ENCODE measurements around the gene MARK3. TPM values are rescaled to one million over a fixed set of nuclear protein-coding genes. Genes with fewer than 3 reads are reported as not detected.
A peak's percentile ranks its signal among the peaks of the same experiment; 100 is the strongest.

The MARK3 gene
- polyA plus RNA-seq, 1 donor: 157 TPM

DNA sequence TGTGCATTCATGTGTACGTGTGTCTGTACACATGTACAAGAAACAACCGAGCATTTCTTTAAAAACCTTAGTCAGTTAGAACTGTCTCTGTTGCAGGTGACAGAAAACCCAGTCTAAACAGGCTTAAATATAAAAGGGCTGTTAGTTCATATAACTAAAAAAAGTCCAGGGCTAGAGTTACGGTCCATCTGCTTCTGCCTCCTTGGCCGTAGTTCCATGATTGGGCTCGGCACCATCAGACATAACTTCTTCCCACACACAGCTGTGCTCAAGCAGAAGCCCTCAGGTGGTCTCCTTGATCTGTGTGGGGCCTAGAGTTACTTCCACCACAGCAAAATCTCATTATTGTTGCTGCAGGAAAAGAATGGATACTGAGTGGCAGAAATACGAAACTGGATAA is 102.9 kb downstream of the MARK3 start:
- no peak for DNase-seq

DNA sequence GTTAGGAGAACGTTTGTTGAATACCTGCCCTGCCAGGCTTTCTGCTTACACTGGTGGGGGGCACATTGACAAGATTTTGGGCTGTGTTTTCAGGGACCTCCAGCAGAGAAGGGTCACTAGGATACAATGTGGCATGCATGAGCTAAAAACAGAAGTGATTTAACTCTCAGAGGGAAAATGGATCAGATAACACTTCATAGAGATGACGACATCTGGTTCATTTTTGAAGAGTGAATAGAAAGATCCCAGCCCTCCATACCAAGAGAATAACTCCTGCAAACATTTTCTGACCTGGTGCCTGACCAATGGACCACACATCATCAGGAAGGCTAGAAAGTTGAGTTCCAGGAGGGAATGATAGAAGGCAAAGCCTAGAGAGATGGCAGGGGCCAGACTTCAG is 103.7 kb downstream of the MARK3 start:
- no peak for DNase-seq

DNA sequence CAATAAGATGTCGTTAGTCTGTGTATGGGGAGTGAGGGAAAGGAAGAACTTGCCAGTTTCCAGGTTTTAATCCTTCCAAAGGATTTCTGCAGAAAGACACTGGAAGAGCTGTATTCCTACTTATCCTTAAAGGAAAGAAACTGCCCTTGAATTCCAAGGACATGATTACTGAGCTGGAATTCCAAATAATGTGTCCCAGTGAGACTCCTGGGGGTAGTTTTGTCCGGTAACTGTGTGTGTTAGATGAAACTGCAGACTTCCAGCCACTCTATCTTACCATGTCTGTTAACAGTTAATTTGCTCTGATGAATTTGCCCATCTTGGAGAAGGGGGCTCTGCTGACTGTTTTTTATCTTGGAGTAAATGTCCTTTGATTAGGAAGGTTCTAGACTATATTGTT is 104.4 kb downstream of the MARK3 start:
- DNase-seq: no peak

DNA sequence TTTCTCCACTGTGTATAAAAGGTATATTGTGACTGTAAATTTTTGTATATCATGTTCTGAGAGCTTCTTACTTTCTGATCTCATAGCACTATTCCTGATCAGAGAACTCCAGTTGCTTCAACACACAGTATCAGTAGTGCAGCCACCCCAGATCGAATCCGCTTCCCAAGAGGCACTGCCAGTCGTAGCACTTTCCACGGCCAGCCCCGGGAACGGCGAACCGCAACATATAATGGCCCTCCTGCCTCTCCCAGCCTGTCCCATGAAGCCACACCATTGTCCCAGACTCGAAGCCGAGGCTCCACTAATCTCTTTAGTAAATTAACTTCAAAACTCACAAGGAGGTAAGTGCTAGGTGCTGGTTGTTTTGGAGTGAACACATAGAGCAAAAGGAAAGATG is 106.5 kb downstream of the MARK3 start:
- DNase-seq: no peak

DNA sequence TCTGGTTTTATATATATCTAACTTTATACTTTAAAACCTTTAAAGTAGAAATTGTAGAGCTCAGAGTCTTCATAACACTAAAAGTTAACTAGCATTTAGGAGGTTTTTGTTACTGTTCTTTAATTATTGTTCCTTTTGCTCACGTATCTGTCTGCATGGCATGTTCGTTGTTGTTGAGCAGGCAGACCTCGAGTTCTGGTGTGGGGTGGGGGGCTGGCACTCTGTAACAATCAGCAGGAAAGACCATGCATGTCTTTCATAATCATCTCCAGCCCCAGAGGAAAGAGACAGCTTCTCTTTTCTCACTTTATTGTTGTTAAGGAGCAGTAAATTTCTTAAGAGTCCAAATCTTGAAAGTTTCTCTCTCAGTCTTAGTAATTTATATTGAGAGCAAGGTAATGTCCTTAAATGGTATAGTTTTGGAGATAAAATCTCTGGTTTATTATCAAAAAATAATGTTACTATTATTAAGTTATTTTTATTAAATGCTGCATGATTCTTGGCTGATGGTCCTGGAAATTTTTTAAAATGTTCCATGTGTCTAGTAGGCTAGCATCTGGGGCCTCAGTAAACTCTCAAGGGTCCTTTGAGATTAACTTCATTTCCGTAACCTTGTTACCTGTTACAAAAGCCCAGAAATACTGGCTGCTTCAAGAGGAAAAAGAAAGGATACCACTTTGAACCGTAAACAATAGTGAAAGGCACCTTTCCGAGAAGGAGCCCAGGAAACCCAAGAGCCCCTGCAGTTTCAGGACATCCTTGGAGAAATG is 107.1 kb downstream of the MARK3 start:
- no peak for DNase-seq

DNA sequence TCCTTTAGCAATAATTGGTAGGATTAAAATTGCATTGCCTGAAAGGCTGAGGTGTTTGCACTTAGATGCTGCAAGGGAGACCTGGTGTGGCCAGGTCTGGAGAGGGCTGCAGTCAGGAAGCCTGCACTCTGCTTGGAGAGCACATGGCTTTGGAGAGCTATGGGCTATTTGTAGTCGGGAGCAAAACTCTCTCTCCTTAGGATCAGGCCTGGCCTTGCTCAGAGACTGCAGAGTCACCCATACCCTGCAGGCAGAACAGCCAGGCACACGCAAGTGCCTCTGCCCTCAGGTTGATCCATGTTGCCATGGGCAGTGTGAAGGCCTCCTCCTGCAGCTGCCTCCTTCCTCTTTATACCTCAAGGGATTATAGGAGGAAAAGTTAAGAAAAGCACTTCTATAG is 110.6 kb downstream of the MARK3 start:
- DNase-seq: no peak

DNA sequence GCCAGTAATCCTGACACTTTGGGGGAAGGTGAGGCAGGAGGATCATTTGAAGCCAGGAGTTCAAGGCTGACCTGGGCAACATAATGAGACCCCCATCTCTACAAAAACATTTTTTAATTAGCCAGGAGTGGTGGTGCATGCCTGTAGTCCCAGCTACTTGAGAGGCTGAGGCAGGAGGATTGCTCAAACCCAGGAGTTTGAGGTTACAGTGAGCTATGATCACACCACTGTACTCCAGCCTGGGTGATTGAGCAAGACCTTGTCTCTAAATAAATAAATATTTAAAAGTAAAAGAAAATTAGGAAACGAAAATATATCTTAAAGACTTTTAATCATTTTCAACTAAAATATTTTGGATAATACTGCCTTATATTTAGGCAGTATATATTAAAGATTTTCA is 111.6 kb downstream of the MARK3 start:
- DNase-seq: no peak

DNA sequence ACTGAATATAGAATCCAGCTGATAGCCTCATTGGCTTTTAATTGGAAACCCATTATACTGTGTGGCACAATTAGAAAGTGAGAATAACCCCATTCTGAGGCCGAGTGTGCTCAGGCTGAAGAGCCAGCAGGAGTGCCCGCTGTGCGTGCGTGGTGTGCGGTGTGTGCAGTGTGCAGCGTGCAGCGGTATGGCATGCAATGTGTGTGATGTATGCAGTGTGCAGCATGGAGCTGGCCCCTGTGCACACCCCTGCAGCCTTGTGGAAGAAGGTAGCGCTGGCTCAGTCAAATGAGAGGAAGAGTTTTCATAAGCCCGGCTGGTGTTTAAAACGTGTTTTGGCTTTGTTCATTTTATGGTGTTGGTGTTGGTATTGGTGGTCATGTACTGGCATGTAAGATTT is 114.5 kb downstream of the MARK3 start:
- DNase-seq: no peak

DNA sequence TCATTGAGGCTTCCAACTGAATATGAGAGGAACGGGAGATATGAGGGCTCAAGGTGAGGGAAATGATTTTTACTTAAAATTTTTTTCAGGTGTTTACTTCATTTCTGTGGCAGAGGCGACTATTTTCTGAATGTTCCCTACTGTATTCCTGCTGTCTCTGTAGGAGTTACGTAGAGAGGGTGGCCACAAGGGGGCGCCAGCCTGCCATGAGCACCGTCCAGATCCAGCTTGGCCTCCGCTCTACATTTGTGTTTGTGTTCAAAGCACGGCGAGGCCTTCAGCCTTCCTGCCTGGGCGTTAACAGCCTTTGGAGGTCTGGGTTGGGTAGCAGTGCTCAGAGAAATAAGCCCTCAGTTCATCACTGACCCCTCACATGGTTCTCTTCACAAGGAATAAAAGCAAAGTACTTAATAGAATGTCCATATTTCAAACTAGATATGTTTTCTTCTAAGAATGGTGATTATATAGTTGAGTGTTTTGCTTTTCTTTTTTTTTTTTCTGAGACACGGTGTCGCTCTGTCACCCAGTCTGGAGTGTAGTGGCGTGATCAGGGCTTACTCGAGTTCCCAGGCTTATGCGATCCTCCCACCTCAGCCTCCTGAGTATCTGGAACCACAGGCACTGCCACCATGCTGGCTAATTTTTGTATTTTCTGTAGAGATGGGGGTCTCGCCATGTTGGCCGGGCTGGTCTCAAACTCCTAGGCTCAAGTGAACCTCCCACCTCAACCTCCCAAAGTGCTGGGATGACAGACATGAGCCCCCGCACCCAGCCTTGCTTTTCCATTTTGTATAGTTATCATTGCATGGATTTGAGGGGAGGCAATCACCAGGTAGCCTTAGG is 115.2 kb downstream of the MARK3 start:
- DNase-seq: peak; percentile 78

DNA sequence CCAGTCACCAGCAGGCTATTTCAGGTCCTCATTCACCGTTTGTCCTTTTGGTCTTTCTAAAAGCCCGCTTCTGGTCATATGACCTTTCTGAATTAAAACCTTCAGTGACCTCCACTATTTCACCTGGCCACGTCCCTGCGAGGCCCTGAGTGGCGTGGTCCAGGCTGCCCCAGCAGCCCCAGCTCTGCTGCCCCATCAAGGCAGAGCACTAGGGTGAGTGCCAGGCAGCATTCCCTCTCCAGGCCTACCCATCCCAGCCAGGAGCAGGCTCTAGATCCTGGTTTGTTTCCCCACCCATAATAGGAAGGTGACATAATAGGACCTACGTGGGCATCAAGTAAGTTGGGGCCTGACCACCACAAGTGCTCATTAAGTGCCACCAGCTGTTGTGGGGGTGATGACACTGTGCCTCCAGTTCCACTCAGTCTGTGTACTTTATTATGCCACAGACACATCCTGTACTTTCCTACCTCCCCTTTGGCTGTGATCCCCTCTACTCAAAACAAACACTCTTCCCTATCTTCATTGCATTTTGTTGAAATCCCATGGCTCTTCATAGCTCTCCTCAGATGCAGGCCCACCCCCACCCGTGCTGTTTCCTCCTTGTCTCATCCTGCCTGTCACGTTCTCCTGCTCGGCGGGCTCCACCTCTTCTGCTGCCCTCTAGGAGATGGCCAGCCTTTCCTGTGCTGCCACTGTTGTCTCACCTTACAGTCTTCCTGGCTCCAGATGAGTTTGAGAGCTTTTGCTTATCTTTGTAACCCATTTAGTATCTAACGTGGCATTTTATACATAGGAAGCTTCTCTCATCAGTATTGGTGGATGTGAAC is 116.0 kb downstream of the MARK3 start:
- DNase-seq: no peak

DNA sequence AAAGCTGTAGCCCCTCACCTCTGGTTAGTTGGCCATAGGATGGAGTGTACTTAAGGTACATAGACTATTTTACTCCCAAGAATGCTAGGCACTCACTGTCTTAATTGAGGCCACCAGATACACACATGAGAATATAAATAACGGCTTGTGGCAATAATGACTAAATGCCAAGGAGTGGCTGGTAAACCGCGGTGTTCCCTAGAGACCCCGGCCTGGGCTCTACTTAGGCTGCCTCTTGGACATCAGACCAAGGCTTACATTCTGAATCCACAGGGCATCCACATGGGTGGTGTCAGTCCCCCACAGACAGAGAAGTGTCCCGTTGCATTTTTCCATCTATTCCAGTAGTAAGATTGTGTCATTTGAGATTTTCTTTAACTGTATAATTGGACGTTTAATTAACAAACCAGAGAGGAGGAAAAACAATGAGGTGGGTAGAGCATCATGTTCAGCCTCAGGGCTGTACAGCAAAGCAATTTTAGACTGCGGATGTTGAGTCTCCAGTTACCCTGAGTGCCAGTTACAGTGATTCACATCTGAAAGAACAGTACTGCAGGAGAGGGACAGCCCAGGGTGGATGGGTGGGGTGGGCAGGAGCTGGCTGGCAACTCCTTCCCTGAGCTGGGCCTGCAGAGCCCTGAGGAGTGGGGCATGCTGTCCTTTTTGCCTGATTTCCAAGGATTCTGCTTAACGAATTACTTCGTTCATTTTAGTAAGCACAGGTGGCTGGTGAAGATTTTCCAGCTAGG is 116.9 kb downstream of the MARK3 start:
- DNase-seq: no peak

DNA sequence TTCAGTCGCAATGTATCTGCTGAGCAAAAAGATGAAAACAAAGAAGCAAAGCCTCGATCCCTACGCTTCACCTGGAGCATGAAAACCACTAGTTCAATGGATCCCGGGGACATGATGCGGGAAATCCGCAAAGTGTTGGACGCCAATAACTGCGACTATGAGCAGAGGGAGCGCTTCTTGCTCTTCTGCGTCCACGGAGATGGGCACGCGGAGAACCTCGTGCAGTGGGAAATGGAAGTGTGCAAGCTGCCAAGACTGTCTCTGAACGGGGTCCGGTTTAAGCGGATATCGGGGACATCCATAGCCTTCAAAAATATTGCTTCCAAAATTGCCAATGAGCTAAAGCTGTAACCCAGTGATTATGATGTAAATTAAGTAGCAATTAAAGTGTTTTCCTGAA is 117.7 kb downstream of the MARK3 start:
- DNase-seq: no peak

DNA sequence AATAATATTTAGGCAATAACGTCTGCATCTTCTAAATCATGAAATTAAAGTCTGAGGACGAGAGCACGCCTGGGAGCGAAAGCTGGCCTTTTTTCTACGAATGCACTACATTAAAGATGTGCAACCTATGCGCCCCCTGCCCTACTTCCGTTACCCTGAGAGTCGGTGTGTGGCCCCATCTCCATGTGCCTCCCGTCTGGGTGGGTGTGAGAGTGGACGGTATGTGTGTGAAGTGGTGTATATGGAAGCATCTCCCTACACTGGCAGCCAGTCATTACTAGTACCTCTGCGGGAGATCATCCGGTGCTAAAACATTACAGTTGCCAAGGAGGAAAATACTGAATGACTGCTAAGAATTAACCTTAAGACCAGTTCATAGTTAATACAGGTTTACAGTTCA is 118.1 kb downstream of the MARK3 start:
- DNase-seq: no peak

DNA sequence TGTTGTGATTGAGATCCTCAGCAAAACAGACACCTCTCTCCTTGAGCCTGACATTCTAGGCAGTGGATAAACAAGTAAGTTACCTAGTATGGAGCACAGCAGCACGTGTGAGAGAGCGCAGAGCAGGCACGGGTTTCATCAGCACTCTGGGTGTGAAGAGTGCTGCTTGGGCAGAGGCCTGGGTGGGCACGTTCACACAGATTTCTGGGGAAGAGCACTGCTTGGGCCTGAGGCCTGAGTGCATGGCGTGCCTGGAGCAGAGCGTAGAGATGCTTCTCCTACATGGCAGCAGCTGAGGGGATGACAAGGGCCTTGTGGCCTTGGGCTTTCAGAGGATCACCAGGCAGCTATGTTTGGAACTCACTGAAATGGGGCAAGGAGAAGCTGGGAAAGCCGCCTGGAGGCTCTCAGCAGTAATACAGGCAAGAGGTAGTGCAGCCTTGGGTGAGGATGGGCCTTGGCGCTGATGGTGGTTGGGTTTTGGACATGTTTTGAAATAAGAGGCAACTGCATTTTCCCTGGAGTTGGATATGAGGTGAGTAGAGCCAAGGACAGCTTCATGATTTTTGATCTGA is 119.9 kb downstream of the MARK3 start:
- DNase-seq: no peak

DNA sequence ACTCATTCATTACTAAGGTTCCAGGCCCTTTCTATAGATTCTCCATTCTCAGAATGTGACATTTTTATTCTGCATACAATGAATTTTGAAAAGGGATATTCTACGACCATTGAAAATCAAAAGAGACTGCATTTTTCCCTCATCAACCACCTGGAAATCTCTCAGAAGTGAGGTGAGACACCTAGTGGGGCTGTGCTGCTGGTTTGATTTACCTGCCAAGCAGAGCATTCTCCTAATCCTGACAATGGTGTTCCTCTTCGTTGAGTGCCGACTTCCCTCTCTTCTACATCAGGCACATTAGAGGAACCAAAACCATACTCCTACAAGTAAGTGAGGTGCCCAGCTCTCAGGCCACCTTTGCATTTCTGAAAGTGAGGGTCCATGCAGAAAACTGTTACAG is 122.5 kb downstream of the MARK3 start:
- no peak for DNase-seq

DNA sequence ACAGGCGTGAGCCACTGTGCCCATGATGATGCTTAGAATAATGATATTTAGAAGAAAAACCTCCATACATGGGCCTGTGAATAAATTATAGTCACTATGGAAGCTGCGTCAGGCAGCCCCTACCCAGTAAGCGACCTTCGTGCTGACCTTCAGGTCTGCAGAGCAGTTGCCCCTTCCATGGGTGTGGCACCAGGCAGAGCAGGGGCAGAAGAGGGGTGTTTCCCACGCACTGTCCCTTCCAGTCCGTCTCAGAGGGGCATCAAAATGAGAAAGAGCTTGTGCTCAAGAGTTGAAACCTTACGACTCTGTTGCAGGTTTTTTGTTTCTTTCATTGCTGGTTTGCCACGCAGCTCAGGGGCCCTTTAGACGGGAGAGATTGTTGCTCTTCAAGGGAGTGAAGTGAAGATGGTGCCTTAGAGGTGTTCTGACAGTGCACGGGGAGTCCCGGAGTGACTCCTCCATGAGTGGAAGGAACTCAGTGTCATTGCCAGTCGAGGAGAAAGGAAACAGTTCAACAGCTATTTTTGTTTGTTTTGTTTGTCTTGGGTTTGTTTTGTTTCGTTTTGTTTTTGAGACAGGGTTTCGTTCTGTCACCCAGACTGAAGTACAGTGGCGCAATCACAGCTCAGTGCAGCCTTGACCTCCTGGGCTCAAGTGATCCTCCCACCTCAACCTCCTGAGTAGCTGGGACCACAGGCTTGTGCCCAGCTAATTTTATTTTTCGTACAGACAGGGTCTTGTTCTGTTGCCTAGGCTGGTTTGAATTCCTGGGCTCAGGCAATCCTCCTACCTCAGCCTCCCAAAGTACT is 123.5 kb downstream of the MARK3 start:
- no peak for DNase-seq

DNA sequence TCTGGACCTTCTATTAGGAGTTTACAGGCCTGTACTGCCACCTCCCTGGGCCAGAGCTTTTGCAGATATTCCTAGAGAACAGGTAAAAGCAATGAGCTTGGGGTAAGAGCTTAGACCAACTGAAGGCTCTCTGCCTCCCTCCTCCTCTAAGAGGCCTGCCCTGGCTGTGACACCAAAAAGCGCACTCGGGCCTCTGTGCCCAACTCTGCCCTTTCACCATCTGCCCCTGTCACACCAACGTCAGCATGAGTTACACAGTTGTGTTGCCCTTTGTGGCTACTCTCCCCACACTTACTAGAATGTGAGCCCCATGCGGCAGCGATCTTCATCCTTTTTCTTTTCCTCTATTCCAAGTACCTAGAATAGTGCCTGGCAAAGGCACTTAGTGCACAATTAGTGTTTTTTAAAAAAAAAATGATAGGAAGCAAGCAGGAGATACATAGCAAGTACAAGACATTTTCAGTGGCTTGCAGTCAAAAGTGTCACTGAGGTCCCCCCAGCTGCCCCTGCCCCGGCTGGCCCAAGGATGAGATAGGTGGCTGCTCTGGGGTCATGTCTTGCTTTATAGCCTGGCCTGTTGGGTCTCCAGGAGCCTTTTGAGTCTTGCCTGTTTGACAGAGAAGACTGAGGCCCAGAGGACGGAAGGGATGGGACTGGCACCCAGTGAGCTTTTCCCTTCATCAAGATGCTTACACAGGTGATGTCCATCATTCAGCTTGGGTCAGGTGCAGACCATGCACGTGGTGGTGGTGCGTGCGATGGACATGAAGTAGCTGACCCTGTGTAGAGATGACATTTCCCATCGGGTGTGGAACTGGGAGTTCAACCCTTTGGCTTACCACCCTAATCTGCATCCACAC is 124.9 kb downstream of the MARK3 start:
- DNase-seq: no peak

DNA sequence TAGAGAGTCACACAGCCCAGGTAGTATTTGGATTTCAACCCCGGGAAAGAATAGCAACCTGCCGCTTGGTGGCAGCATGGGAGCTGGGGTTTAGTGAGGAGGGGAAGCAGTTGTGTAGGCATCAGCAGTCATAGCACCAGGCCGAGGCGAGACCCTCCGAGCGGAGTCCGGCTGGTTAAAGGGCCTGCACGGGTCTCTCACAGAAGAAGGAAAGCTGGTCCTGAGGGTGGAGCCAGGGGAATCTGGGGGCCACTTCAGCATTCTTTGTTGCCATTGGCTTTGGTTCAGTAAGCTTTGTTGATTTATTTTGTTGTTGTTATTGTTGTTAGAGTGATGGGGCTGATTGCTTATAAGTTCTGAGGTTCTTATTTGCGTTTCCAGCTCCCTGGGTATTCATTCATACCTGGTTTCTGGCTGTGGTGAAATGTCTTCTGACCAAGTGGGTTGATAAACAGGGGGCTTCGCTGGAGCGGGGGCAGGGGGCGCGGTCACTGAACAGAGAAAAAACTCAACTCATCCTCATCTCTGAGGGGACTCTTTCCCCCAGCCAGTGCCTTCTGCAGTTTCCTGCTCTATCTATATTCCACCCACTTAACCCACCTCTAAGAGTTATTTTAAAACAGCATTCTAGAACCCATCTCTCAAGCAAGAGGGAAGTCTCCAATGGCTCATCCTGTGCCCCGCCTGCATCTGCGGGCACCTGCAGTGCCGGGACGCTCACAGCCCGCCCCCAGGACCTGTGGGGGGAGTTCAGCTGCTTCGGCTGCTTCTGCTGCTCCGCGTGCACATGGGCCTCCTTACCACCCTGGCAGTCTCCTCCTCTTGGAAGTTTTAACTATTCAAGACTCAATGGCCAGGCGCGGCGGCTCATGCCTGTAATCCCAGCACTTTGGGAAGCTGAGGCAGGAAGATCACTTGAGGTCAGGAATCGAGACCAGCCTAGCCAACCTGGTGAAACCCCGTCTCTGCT is 125.8 kb downstream of the MARK3 start:
- no peak for DNase-seq

Data from left kidney (tissue), 2 donors.